Stomach (tissue), 9 donors: ENCODE results near the gene YPEL2. TPM values are rescaled to one million over a fixed set of nuclear protein-coding genes. Genes with fewer than 3 reads are reported as not detected.
A peak's percentile ranks its signal among the peaks of the same experiment; 100 is the strongest.
"Not testable (repeated sequence)": the region's sequence is repeated elsewhere in the genome, so short reads cannot be mapped to it uniquely, and the experiment has no call there.

ENCODE experiments used
- DNase-seq, 2 donors: peaks; one replicate each; pipeline versions ENCODE4 v3.0.0 to v3.0.0-alpha.2; 2013 to 2019
- H3K27ac ChIP-seq, 5 donors: fragments of 200-600 bp in 4 of 5; sonication (generic) in 4 of 5; one replicate each; pipeline ENCODE4 v1.5.1; 2013 to 2019; ENCODE audit warnings: mild to moderate bottlenecking in 1 of 5, moderate library complexity in 1 of 5
- H3K27me3 ChIP-seq, 3 donors: fragments of 200-600 bp; sonication (generic); one replicate each; pipeline ENCODE4 v1.5.1; 2017 to 2019; ENCODE audit warnings: mixed run types in 1 of 3
- H3K36me3 ChIP-seq, 4 donors: fragments of 200-600 bp; sonication (generic); 1 replicate in 3 of 4; 2 replicates in 1 of 4; pipeline ENCODE4 v1.5.1; 2016 to 2019
- H3K4me1 ChIP-seq, 4 donors: fragments of 200-600 bp; sonication (generic); one replicate each; pipeline ENCODE4 v1.5.1; 2016 to 2019
- H3K4me3 ChIP-seq, 4 donors: fragments of 200-600 bp; sonication (generic) in 3 of 4; one replicate each; pipeline ENCODE4 v1.5.1; 2016 to 2019; ENCODE audit warnings: mild to moderate bottlenecking in 1 of 4
- H3K9me3 ChIP-seq, 4 donors: fragments of 200-600 bp; sonication (generic); one replicate each; pipeline ENCODE4 v1.5.1; 2016 to 2019
- CTCF ChIP-seq, 7 experiments: fragments of 450-650 bp in 4 of 7; fragments of 200-600 bp in 3 of 7; sonication (generic) in 3 of 7; IDR thresholded peaks; one replicate each; pipeline ENCODE4 v1.5.1; 2016 to 2019; ENCODE audit warnings: antibody characterized with exemption in 7 of 7, control low read depth in 2 of 7, mild to moderate bottlenecking in 1 of 7
- EP300 ChIP-seq: sonication (generic); formaldehyde crosslinking; IDR thresholded peaks from one replicate; pipeline ENCODE4 v1.6.1; 2017; ENCODE audit warnings: antibody characterized with exemption
- POLR2A ChIP-seq, 4 donors: fragments of 450-650 bp; IDR thresholded peaks; one replicate each; pipeline ENCODE4 v1.6.1; 2016; ENCODE audit warnings: antibody characterized with exemption in 4 of 4, control low read depth in 2 of 4, mild to moderate bottlenecking in 1 of 4, moderate library complexity in 1 of 4
- POLR2AphosphoS5 ChIP-seq, 3 donors: sonication (generic); formaldehyde crosslinking; IDR thresholded peaks; one replicate each; pipeline ENCODE4 v1.6.1; 2016; ENCODE audit warnings: antibody characterized with exemption in 3 of 3
- WGBS, 5 donors: extraction: QIAGEN DNeasy Blood & Tissue Kit in 3 of 5; methylation state at CpG; one replicate each; pipeline versions ENCODE4 v1.1.5 to v1.1.7; 2013 to 2018; 5-methylcytosine and 5-hydroxymethylcytosine counted together
- intact Hi-C: fragments of 100-400 bp; cut with DNase I; formaldehyde crosslinking; loops from one replicate; pipeline ENCODE4 v1.15.1; 2023; ENCODE audit warnings: low total_unique reads
- polyA plus RNA-seq, 3 donors: library from polyadenylated mRNA; stranded (reverse); fragments of 200-250 nt; gene quantifications; one replicate each; pipeline ENCODE4 v1.2.3, GENCODE V29; 2013
- total RNA-seq, 5 donors: library from RNA; depleted of rRNA; stranded (reverse); fragments of >200 nt; gene quantifications; one replicate each; pipeline versions ENCODE4 v1.1.0 to v1.2.3, GENCODE V29; 2014 to 2016
- donor health status: healthy with polysubstance abuse.
- donor health status: Bipolar disorder and iron deficiency.
- donor health status: healthy.

Gene YPEL2
- total and polyA plus RNA-seq, 8 donors: 4.4 to 60.8 (median 24.7) TPM

DNA sequence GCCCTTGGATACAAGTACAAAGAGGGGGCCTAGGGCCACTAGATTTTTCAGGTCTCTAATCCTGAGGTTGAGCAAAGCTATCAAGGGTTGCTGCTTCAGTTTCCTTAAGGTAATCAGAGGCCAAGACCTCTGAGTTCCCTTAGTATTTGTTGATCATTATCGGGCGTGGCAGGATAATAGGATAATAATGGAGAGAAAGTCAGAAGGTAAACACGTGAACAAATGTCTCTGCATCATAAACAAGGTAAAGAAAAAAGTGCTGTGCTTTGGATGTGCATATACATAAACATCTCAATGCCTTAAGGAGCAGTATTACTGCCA, 41.5 kb upstream of the YPEL2 start:
- WGBS, 5 donors: 23 to 42% (median 29%) methylated on average over 3 of the region's 3 CpGs
- Histone ChIP-seq H3K27me3 (no peaks in the 10 kb centered on the region), H3K4me1 (peaks cover 0 to 29% (median 9%) of the 10 kb centered on the region in 4 donors), H3K4me3 (no peak overlapping the region), H3K36me3 (no peaks in the 10 kb centered on the region), H3K9me3 (no peaks in the 10 kb centered on the region), H3K27ac (peak overlapping the region; percentile 51 to 78 (median 66))
- TF ChIP-seq CTCF (IDR thresholded peaks at IDR 0.05) (no peak), POLR2AphosphoS5 (IDR thresholded peaks at IDR 0.05) (no peak), POLR2A (IDR thresholded peaks at IDR 0.05) (no peak), EP300 (no peak)
- intact Hi-C loops: no loop called here
- peak in 1 of 2 donors; percentile 24 for DNase-seq

DNA sequence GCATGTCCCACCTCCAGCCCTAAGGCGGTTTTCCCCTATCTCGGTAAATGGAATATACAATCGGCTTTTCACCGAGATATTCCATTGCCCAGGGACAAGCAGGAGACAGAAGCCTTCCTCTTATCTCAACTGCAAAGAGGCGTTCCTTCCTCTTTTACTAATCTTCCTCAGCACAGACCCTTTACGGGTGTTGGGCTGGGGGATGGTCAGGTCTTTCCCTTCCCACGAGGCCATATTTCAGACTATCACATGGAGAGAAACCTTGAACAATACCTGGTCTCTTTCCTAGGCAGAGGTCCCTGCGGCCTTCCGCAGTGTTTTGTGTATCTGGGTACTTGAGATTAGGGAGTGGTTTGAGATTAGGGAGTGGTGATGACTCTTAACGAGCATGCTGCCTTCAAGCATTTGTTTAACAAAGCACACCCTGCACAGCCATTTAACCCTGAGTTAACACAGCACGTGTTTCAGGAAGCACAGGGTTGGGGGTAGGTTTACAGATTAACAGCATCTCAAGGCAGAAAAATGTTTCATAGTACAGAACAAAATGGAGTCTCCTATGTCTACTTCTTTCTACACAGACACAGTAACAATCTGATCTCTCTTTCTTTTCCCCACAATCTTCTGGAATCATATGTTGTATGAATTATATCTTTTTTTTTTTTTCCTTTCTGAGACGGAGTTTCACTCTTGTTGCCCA, 41.0 kb upstream of the YPEL2 start:
- H3K36me3 ChIP-seq, intact Hi-C loops, H3K27me3 ChIP-seq, H3K9me3 ChIP-seq, H3K4me3 ChIP-seq: not testable (repeated sequence)
- peaks cover 0 to 29% (median 9%) of the 10 kb centered on the region in 4 donors for H3K4me1 ChIP-seq
- DNase-seq: peak; percentile 51 to 79
- 12 to 29% (median 22%) methylated on average over 12 of the region's 12 CpGs for WGBS, 5 donors
- peak in 2 of 3 donors; percentile 47 to 71 for TF ChIP-seq POLR2AphosphoS5 (IDR thresholded peaks at IDR 0.05)
- H3K27ac ChIP-seq: peak overlapping the region; percentile 51 to 78 (median 66)

GRCh38 chr17:59292174-59292523, 39.3 kb upstream of the YPEL2 start:
- intact Hi-C loops: no loop called here
- Histone ChIP-seq H3K27me3 (no peaks in the 10 kb centered on the region), H3K4me1 (peaks cover 0 to 33% (median 17%) of the 10 kb centered on the region in 4 donors), H3K4me3 (no peak overlapping the region), H3K36me3 (no peaks in the 10 kb centered on the region), H3K27ac (no peak overlapping the region), H3K9me3 (no peaks in the 10 kb centered on the region)
- TF ChIP-seq POLR2AphosphoS5 (IDR thresholded peaks at IDR 0.05) (no peak), EP300 (no peak), CTCF (IDR thresholded peaks at IDR 0.05) (no peak), POLR2A (IDR thresholded peaks at IDR 0.05) (no peak)
- DNase-seq: no peak
- 12 to 21% (median 17%) methylated on average over 1 of the region's 1 CpG for WGBS, 5 donors

DNA sequence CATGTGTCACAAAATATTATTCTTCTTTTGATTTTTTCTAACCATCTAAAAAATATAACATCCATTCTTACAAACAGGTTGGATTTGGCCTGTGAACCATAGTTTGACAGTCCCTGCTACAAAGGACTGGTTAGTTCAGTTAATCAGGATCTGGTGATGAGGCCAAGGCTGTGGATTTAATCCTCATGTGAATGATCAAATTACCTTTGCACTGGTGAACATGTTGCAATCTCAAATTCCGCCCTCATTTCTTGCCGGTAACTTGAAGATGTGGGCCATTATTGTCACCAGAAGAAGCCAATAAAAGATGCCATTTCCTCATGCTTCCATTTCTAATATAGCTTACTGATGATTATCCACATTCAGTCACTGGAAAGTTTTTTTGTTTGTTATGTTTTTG, 35.3 kb upstream of the YPEL2 start:
- Histone ChIP-seq H3K9me3 (no peaks in the 10 kb centered on the region), H3K4me1 (peaks cover 0 to 28% (median 18%) of the 10 kb centered on the region in 4 donors), H3K36me3 (no peaks in the 10 kb centered on the region), H3K27me3 (no peaks in the 10 kb centered on the region), H3K4me3 (no peak overlapping the region), H3K27ac (peak overlapping the region; percentile 64 to 86 (median 68))
- TF ChIP-seq EP300 (no peak), CTCF (IDR thresholded peaks at IDR 0.05) (no peak), POLR2AphosphoS5 (IDR thresholded peaks at IDR 0.05) (no peak), POLR2A (IDR thresholded peaks at IDR 0.05) (no peak)
- DNase-seq: no peak
- intact Hi-C loops: no loop called here
- WGBS, 5 donors: 64 to 93% (median 67%) methylated on average over 2 of the region's 2 CpGs

DNA sequence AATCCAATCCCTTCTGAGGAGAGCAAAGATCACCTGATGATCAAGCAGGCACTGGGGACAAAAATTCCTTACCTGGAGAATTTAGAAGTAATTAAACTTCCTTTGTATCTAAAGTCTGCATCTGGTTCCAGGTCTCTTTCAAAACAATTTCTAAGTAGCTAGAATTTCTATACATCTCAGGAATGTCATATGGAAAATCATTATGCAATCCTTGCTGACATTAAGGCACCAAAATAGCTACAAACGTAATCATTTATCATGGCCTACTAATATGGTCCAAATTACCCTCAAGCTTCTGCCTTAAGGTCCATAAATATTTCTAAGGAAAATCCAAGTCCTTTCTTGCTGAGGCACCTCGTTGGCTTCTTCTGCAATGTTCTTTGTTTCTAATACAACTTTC, 32.9 kb upstream of the YPEL2 start:
- peak overlapping the region in 3 of 5 donors; percentile 49 to 86 (median 78) for H3K27ac ChIP-seq
- WGBS, 5 donors: 39 to 49% (median 41%) methylated on average over 2 of the region's 2 CpGs

More for the DNA sequence above, 32.9 kb upstream of the YPEL2 start:
- Histone ChIP-seq H3K4me1 (peaks cover 0 to 28% (median 15%) of the 10 kb centered on the region in 4 donors), H3K4me3 (no peak overlapping the region), H3K9me3 (no peaks in the 10 kb centered on the region), H3K36me3 (no peaks in the 10 kb centered on the region), H3K27me3 (no peaks in the 10 kb centered on the region)
- no peak for DNase-seq
- intact Hi-C loops: no loop called here
- no peak for TF ChIP-seq CTCF (IDR thresholded peaks at IDR 0.05)
- TF ChIP-seq POLR2AphosphoS5 (IDR thresholded peaks at IDR 0.05): no peak
- TF ChIP-seq POLR2A (IDR thresholded peaks at IDR 0.05): no peak
- TF ChIP-seq EP300: no peak
